ENCODE results near the gene YWHAH. TPM values are rescaled to one million over a fixed set of nuclear protein-coding genes. Genes with fewer than 3 reads are reported as not detected.
A peak's percentile ranks its signal among the peaks of the same experiment; 100 is the strongest.

The YWHAH gene
- total RNA-seq, 1 experiment from 2014 or later = 92.2 TPM

DNA sequence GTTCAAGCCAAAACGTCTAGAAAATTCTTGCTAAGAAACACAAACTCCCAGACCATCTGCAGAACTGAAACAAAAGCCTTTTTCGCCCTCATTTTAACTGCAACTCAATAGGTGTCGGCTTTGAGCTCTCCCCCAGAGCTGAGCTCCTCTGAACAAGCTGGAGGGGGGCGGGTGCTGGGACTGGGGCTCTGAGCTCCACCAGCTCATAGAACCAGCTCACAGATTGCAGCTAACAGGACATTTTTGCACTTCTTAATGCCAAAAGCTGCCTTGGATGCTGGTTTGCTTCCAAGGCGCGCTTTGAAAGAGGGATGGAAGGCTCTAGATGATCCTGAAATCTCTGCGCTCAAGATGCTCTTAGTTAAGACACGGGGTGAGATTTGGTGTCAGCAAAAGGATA is 6.0 kb upstream of the YWHAH start:
- Histone ChIP-seq H3K36me3 (no peaks in the 10 kb centered on the region), H3K27me3 (no peaks in the 10 kb centered on the region), H3K4me3 (no peak overlapping the region), H3K9me3 (no peaks in the 10 kb centered on the region)
- no peak for DNase-seq

DNA sequence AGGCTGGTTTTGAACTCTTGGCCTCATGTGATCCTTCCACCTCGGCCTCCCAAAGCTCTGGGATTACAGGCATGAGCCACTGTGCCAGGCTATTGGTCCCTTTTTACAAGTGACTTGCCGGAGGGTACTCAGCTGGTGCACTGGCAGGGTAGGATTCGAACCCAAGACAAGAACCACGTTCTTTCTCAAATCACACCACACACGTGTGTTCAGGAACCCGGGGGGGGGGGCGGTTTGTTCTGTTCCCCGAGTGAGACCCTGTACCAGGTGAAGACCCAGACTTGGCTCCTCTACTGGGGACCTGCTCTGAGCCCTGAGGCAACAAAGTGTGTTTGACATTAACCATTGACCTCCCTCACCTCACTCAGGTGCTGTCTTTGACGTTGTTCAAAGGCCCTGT is 3.8 kb upstream of the YWHAH start:
- Histone ChIP-seq H3K27me3 (no peaks in the 10 kb centered on the region), H3K4me3 (no peak overlapping the region), H3K9me3 (no peaks in the 10 kb centered on the region), H3K36me3 (peaks cover 7% of the 10 kb centered on the region)
- no peak for DNase-seq

DNA sequence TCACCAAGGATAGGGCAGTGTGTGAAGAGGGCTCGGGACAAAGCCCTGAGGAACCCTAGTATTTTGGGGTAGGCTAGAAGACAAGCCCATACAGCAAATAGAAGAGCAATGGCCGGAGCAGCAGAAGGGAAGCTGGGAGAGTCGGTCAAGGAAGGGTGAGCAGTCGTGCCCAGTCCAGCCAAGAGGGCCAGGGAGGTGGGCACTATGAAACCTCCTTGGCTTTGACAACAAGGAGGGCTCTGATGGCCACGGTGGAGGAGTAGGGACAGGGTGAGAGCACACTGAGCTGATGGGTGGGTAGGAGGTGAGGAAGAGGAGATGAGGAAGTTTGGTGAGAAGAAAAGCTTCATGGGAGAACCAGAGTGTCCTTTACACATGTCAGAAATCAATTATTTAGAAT is 2.2 kb upstream of the YWHAH start:
- no peak overlapping the region for H3K4me3 ChIP-seq
- no peaks in the 10 kb centered on the region for H3K9me3 ChIP-seq
- H3K36me3 ChIP-seq = peaks cover 22% of the 10 kb centered on the region
- DNase-seq = no peak
- H3K27me3 ChIP-seq = no peaks in the 10 kb centered on the region

DNA sequence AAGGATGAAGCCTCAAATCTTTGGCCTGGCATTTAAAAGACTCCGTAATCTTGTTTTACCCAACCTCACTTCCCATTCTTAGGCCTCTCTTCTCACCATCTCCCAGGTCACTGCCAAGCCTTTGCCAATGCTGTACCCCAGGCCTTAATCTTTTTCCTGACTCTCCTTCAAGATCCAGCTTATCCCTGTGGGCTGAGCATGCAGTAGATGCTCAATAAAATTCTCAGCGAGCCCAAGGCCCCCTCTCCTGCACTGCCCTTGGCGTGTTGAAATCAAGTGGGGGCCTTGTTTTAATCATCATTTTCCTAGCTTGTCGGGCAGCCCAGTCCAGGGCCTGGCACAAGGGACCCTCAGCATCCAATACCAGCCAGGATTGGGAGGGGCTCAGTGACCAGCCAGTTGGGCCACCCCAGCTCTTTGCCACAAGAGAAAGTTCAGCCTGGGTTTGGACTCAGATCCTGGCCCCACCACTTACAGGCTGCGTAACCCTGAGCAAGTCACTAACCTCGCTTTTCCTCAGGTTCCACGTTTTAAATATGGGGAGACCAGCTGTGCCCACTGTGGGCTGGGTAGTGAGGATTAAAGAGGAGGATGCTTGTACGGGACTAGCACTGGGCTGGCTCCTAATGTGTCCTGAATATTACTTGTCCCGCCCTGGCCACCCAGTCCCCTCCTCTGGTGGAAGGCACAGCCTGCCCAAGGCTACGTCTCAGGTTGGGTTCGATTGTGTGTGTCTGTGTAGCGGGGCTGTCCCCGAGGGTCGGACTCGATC is 943 bp upstream of the YWHAH start:
- no peaks in the 10 kb centered on the region for H3K9me3 ChIP-seq
- H3K27me3 ChIP-seq = no peaks in the 10 kb centered on the region
- H3K36me3 ChIP-seq = peaks cover 35% of the 10 kb centered on the region
- peak overlapping the region; percentile 90 for H3K4me3 ChIP-seq
- no peak for DNase-seq

DNA sequence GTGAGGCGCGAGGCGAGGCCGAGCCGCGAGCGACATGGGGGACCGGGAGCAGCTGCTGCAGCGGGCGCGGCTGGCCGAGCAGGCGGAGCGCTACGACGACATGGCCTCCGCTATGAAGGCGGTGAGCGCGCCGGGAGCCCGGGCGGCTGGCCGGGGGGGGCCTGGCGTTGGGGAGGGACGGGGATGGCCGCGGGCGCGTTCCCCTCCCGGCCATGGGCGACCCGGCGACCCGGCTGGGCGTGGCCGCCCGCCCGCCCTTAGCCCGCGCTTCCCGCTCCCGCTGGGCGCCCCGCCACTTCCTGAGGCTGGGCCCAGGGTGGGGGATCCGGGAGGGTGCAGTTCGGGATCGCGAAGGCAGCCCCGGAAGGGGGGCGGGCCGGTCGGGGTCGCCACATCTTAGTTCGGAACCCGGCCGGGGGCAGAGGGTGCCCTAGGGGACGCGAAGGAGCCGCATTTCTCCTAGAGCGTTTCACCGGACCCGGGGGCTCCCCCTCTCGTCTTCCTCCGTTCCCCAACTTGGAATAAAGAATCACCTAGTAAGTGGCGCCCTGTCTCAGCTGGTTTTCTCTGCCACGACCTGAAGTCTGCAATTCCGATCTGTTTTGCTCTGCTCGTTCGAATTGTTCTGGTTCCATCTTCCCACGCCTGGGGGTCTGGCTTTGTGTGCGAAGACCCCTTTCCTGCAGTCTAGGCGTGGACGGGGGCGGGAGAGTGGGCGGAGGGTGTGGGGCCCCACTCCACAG is 536 bp downstream of the YWHAH start:
- H3K36me3 ChIP-seq = peaks cover 47% of the 10 kb centered on the region
- peak; percentile 61 for DNase-seq
- H3K27me3 ChIP-seq = no peaks in the 10 kb centered on the region
- H3K4me3 ChIP-seq = peak overlapping the region; percentile 90
- H3K9me3 ChIP-seq = no peaks in the 10 kb centered on the region

DNA sequence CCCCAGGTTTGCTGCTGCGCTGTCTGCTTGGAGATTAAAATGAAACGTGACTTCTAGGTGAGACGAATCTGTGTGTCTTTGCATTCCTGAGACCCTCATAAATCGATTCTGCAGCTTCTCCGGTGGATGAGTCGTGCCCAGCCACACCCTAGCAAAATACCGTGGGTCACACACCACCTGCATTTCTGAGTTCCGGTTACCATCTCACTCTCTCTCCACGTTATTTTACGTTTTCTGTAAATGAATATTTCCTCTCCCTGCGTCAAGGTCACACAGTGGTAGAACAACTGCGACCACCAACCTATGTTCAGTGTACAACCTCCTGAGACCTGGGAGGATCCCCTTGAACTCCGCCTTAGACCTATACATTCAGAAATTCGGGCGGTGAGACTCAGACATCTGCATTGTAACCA is 1.1 kb downstream of the YWHAH start:
- H3K36me3 ChIP-seq = peaks cover 51% of the 10 kb centered on the region
- H3K9me3 ChIP-seq = no peaks in the 10 kb centered on the region
- no peak for DNase-seq
- H3K27me3 ChIP-seq = no peaks in the 10 kb centered on the region
- H3K4me3 ChIP-seq = peak overlapping the region; percentile 90

DNA sequence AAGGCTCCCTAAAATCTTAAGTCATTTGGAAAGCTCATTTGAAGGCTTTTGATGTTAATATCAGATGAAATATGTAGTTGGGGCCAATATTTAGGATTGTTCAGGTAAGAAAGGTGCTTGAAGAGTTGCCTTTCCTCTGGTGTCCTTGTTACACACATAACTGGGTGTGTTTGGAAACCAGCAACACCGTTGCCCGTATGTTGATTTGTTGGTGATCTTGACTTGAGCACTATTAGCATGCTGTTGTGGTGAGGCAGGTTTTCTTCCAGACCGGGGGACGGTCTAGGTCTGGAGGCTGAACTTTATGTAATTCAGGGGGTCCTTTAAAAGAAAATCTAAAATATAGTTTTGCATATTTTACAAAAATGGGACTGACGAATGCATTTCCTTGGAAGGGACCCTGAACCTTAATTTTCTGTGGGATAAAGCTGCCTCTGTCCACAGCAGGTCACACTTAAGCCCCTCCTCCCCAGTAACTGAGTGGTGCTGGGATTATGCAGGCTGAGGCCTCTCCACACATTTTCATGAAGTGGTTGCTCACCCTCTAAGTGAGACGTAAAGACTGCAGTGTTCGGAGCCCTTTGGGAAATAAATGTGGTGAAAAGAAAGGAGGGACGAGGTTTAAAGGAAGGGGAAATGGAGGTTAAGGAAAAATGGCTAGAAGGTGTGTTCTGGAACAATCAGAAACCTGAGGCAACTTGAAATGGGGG is 1.8 kb downstream of the YWHAH start:
- Histone ChIP-seq H3K9me3 (no peaks in the 10 kb centered on the region), H3K27me3 (no peaks in the 10 kb centered on the region), H3K36me3 (peaks cover 58% of the 10 kb centered on the region), H3K4me3 (peak overlapping the region; percentile 90)
- DNase-seq = no peak

DNA sequence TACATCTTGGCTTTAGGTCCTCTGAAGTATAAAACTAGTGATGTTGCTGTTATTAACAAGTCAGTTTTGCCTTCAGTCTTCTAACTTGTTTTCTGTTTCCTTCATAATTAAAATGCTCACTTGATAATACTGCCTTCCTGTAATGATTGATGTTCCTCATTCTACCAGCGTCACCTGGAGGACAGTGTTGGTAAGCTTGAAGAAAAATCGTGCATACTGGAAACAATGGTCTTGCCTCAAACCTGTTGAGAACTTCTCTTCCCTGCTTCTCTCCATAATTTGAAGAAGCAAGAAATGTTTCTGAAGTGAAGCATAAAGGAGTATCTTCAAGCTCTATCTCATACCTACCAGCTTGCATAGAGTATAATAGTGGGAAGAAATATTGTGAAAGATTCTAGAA is 3.0 kb downstream of the YWHAH start:
- Histone ChIP-seq H3K36me3 (peaks cover 60% of the 10 kb centered on the region), H3K27me3 (no peaks in the 10 kb centered on the region), H3K9me3 (no peaks in the 10 kb centered on the region), H3K4me3 (no peak overlapping the region)
- no peak for DNase-seq

DNA sequence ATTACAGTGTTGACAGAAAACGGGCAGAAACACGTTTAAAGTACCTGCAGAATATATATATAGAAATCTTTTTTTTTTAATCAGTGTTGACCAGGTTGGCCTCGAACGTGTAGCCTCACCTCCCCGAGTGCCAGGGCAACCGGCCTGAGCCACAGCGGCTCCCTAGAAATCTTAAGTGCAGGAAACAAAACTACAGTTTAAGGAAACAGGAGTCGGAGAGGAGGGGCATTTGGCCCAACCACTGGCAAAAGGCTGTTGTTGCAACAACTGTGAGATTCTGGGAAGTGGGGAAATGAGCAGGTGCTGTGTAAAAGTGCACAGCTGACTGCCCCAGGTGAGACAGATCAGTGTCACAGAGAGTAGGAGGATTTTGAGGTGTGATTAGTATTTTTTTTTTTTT is 3.7 kb downstream of the YWHAH start:
- Histone ChIP-seq H3K36me3 (peaks cover 63% of the 10 kb centered on the region), H3K9me3 (no peaks in the 10 kb centered on the region)
- DNase-seq = no peak

DNA sequence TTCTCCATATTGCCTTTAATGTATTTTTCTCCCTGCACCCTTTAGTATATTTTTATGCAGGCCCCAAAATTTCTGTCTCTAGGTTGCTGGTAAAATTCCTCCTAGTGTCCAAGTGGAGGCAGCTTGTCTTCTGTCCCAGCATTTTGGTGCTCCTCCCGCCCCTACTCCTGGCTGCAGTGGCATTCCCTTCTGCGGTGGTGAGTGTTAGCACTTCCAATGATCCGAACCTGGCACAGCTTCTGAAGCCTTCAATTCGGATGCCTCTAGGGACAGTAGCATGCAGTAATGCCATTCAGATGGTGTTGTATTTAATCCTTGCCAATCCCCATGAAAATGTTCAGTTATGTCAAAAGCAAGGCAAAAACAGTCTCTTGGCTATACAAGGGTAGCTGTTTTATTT is 5.9 kb downstream of the YWHAH start:
- no peaks in the 10 kb centered on the region for H3K9me3 ChIP-seq
- no peaks in the 10 kb centered on the region for H3K27me3 ChIP-seq
- H3K4me3 ChIP-seq = no peak overlapping the region
- H3K36me3 ChIP-seq = peaks cover 81% of the 10 kb centered on the region
- peak; percentile 43 for DNase-seq

More for the DNA sequence above, 3.7 kb downstream of the YWHAH start:
- Histone ChIP-seq H3K27me3 (no peaks in the 10 kb centered on the region), H3K4me3 (no peak overlapping the region)

DNA sequence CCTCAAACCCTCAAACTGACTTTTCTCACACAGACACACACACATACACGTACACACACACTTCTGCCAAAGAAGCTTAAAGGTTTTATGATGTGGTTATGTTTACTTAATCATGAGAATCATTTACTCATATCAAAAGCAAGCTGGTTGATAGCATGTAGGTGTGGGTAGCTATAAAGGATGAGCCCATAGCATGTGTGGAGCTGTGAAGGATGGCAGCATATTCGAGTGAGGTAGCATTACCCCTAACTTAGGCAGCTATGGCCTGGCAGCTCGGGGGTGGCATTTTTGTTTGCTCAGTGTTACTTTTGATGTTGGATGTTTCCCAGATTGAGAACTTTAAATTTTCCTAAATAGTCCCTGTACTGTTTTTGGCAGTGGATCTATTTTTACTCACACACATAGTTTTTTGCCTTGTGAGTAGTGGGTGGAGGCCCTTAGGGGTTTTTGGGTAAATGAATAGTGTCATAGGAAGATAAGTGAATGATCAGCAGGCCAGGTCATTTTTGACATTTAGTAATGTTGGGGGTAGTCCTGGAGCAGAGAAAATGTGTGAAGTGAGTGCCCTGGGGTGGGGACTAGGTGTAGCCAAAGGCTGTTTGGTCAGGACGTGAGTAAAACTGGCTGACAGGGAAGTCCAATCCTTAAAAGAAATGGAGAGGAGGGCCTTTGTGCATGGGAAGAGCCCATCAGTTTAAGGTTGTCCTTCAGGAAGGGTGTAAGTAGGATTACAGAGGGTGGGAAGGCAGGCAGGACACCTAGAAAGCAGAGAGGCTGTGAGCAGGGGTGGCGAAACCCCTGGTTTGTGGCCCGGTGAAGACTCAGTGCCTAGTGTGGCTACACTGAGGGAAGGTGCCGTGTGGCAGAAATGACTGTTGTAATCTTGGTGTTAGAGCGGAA is 7.1 kb downstream of the YWHAH start:
- Histone ChIP-seq H3K9me3 (no peaks in the 10 kb centered on the region), H3K36me3 (peaks cover 80% of the 10 kb centered on the region), H3K4me3 (no peak overlapping the region), H3K27me3 (no peaks in the 10 kb centered on the region)
- peak; percentile 14 for DNase-seq

DNA sequence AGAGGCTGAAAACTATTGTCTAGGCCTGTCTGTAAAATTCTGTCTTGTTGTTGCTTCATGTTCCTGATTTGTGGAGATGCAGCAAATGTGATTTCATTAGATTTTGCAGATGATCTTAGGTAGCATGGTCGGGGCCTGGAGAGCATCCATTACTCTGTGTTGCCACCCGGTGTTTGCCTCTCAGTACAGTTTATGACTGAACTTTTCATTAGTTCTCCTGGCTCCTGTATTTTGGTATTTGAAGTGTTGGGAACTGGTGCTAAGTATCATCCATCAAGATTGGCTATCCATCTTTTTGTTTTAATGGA is 7.7 kb downstream of the YWHAH start:
- no peaks in the 10 kb centered on the region for H3K27me3 ChIP-seq
- H3K36me3 ChIP-seq = peaks cover 80% of the 10 kb centered on the region
- DNase-seq = no peak
- H3K9me3 ChIP-seq = no peaks in the 10 kb centered on the region
- H3K4me3 ChIP-seq = no peak overlapping the region

DNA sequence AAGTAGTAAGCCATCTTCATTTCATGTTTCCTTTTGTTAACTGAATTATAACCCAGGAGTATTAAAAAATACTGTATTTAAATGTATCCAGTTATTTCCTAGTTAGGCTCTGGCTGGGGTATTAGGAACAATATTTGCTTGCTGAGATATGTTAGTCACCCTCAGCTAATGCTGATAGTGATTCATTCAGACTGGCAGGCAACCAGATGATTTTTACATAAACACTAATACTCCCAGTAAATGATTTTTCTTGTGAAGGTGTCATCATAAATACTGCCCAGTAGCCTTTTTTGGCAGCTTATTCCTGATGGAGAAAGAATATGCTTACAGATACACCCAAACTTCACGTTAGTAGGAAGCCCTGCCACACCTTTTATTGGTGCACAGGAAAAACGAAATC is 8.1 kb downstream of the YWHAH start:
- Histone ChIP-seq H3K4me3 (no peak overlapping the region), H3K9me3 (no peaks in the 10 kb centered on the region), H3K27me3 (no peaks in the 10 kb centered on the region), H3K36me3 (peaks cover 78% of the 10 kb centered on the region)
- DNase-seq = peak; percentile 34

DNA sequence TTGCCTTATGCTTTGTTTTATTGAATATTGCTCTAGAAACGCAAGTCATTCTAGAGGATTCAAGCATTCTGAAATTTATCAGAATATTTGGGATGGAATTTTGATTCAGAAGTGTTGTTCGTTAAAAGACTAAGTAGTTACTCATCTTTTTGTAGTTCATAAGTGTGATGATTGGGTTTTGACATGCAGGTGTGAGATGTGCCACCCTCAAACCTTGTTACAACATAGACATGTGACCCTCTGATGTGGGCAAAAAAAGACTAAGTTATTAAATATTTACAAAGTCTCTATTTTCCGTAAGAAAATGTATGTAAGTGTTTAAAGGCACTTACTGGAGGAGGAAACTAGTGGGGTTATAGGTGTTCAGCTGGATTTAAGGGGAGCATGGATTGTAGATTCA is 8.9 kb downstream of the YWHAH start:
- H3K9me3 ChIP-seq = no peaks in the 10 kb centered on the region
- H3K4me3 ChIP-seq = no peak overlapping the region
- no peak for DNase-seq
- H3K36me3 ChIP-seq = peaks cover 78% of the 10 kb centered on the region
- H3K27me3 ChIP-seq = no peaks in the 10 kb centered on the region

DNA sequence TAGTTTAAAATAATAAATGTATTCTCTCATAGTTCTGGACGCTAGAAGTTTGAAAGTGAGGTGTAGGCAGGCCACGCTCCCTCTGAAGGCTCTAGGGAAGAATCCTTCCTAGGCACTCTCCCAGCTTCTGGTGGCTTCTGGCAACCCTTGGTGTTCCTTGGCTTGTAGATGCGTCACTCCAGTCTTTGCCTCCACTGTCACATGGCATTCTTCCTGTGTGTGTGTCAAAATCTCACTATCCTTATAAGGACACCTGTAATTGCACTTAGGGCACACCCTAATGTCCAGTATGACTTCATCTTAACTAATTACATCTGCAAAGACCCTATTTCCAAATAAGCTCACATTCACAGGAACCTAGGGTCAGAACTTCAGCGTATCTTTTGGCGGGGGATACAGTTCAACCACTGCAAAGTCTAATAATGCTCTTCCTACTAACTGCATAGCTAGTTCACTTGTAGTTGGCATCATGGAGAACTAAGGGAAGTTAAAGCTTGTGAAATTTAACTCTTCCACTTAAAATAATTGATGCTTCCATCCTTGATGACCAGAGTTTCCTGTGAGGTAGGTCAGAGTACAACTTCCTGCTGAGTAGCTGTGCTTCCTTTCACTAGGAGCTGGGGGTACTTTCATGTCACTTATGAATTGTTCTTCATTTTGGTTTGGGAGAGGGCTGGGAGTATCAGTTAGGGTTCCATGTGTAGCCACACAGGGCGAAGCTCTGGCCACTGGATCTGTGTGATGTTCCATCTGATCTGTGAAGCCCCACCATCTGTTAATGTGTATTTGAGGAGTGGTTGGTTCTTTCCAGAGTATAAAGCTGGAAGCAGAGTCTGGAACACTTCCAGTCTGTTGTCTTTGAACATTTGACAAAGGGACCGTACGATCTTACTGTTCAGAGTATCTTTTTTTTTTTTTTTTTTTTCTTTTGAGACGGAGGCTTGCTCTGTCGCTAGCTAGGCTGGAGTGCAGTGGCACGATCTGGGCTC is 10.5 kb downstream of the YWHAH start:
- peaks cover 70% of the 10 kb centered on the region for H3K36me3 ChIP-seq
- DNase-seq = no peak
- no peak overlapping the region for H3K4me3 ChIP-seq
- no peaks in the 10 kb centered on the region for H3K9me3 ChIP-seq
- no peaks in the 10 kb centered on the region for H3K27me3 ChIP-seq

DNA sequence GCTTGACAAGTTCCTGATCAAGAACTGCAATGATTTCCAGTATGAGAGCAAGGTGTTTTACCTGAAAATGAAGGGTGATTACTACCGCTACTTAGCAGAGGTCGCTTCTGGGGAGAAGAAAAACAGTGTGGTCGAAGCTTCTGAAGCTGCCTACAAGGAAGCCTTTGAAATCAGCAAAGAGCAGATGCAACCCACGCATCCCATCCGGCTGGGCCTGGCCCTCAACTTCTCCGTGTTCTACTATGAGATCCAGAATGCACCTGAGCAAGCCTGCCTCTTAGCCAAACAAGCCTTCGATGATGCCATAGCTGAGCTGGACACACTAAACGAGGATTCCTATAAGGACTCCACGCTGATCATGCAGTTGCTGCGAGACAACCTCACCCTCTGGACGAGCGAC is 12.0 kb downstream of the YWHAH start:
- peaks cover 57% of the 10 kb centered on the region for H3K36me3 ChIP-seq
- H3K27me3 ChIP-seq = no peaks in the 10 kb centered on the region
- H3K9me3 ChIP-seq = no peaks in the 10 kb centered on the region
- no peak for DNase-seq
- H3K4me3 ChIP-seq = no peak overlapping the region

Data from MG63 (cell line).